HG03457 (cell line): ENCODE data around the gene MAGI3.
"Not testable (repeated sequence)": the region's sequence is repeated elsewhere in the genome, so short reads cannot be mapped to it uniquely, and the experiment has no call there.

Source experiments
- ATAC-seq: cut with Tn5 transposase; IDR thresholded peaks from one replicate; pipeline ENCODE4 v1.9.1; 2021; ENCODE audit warnings: moderate number of reproducible peaks; ENCODE audit not compliant: unreplicated experiment

Gene MAGI3

DNA sequence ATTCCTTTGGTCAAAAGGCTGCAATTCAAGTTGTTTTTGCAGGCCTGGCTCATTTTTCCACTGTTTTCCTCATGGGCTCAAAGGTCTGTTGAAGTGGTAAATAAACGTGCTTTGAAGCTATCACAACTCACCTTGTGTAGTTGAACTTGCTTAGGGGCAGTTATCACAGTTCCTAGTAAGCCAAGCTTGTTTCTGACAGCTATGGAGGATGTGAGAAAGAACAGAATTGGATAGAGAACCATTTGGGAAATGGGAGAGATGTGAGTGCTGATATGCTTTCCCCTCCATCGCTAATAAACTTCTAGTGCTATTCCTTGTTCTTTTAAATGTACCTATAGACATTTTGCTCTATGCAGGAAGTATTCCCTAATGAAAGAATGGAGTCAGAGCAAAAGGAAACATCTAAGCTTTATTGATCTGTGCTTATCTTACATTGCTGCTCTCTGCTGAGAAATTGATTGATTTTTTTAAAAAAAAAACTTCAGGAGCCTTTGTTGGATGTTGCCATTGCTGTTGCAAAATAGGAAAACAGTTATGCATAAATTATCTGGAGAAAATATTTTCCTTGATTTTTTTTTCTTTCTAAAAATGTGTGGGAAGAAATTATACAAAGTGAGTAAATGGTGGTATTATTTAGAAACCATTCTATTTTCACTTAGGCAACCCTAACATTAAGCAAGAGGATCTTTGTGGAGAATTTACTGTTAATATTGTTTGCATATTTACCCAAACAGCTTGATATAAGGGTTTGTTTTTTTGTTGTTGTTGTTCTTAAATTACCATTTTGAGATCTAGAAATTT is 118.2 kb downstream of the MAGI3 start:
- no peak for ATAC-seq

DNA sequence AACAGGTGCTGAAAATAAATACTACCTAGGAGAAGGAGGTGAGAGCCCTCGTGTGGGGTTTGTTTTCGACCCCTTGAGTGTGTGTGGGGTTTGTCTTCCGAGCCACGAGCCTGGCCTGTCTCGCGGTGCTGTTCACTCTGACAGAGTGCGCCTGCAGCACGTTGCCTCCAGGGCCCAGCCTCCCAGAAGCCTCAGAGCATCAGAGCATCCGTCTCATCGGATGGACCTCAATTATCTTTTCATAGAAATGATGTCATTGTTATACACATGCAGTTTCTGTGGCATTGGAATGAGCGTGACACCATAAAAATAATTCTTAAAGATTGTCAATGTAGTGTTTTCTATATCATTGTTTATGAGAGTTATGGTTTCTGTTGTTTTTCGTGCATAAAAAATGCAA is 119.5 kb downstream of the MAGI3 start:
- ATAC-seq: not testable (repeated sequence)

DNA sequence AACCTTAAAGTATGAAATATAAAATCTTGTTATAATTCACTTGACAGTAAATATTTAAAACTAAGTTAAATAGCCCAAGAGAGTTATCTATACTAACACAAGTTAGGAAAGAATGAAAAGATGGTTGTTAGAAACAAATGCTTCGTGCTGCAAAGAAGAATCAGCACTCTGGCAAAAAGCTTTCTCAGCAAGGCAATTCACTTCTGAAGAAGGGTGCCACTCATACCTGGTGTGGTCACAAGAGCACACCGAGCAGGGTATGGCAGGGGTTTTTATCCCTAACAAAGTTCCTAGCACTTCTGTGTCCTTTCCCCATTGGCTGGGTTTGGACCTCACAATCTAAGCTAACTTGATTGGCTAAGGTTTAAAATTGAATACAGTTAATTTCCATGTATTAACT is 121.0 kb downstream of the MAGI3 start:
- ATAC-seq: no peak

DNA sequence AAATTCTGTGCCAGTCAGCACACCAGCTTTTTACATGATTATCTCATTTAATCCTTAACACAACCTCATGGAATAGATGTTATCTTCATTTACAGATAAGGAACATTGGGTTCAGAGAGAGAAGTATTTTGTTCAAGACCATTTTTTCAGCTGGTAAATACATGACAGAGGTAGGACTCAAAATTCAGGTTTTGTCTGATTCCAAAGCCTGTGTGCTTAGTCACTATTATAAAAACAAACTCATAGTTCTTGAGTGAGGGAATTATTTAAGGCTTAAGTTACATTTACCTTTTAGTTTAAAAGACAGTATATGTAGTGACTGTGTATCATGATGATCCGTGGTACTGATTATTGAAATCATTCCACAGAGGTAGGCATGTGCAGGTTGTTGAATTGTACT is 125.2 kb downstream of the MAGI3 start:
- no peak for ATAC-seq

DNA sequence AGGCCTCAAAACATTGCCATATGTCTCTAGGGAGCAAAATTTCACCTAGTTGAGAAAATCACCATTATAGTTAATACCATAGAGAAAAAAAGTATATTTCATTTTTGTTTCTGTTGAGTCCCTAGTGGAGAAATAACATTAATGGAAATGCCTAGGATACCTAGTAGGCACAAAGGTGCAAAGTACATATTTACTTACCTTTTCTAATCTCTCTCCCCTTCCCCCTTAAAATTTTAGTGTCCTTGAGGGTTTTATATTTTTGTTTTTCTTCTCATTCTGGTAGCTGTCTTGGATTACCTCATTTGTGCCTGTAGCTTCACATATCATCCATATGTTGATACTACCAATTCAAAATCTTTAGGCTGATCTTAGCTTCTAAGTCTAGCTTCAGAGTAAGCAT is 127.0 kb downstream of the MAGI3 start:
- no peak for ATAC-seq

DNA sequence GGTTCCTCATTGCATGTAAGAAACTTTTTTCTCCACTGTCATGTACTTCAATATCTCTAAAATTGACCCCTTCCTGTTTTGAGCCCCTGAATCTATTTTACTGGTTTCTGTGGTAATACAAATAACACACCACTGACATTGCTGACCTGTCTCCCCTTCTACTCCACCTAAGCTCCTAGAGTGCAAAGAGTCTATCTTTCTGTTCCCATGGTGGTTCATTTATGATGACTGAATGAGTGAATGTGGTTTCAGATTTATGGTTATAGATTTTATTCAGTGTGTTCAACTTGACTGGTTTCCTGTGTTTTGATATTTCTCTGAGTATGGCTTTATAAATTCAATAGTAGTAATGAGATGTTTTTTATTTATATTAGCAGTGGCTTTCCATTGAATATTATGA is 127.7 kb downstream of the MAGI3 start:
- no peak for ATAC-seq

DNA sequence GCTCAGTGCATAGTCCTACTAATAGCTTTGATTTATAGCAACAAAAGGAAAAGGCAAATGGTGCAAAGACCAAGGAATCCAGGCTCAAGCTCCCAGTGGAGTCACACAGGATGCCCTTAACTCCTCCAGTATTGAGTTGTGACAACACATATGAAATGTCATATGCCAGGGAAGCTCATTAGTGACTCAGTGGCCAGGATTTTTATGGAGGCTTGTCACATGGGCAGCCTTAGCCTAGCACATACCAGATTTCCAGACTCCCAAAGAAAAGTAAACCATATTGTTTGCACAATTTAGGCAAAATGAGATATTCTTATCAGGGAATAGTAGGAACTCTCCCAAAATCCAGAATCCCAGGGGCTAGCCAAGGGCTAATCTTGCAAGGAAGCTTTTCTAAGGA is 129.2 kb downstream of the MAGI3 start:
- ATAC-seq: no peak

DNA sequence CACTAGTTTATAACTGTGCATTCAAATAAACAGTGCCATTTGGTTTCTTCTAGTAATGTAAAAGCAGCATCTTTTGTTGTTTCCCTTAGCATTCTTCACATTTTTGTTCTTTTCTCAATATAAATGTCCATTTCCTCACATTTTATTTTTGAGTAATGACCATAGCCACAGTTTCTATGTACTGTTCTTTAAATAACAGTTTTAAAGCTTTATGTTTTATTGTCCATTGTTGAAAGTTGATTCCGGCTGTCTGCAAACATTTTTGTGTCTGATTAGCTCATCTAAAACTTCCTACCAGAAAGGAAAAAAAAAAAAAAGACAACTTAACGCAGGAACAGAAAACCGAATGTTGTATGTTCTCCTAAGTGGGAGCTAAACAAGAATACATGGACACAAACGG is 139.7 kb downstream of the MAGI3 start:
- no peak for ATAC-seq

DNA sequence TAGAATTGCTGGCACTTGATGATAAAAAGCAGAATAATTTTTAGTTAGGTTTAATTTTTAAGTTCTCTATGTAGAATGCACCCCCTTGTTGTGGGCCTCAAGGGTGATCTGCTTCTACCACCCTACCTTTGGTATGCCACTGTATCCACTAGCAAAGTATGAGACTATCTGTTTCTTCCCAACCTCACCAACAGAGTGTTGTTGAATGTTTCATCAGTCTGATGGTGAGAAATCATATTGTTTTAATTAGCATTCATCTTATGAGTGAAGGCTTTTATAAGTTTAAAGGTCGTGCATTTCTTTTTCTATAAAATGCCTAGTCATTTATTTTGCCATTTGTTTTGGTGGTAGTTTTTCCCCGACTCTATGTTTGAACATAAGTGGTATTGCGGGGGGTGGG is 141.0 kb downstream of the MAGI3 start:
- ATAC-seq: no peak

DNA sequence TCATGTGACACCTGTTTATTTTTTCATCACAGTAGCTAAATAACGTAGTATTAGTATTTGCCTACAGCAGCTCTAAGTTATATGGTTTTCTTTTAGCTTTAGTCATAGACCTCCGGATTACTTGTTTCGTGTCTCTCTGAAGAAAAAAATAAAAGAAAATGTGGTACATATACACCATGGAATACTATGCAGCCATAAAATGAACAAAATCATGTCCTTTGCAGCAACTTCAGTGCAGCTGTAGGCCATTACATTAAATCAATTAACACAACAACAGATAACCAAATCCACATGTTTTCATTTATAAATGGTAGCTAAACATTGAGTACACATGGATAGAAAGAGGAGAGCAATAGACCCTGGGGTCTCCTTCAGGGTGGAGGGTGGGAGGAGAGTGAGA is 142.7 kb downstream of the MAGI3 start:
- no peak for ATAC-seq

DNA sequence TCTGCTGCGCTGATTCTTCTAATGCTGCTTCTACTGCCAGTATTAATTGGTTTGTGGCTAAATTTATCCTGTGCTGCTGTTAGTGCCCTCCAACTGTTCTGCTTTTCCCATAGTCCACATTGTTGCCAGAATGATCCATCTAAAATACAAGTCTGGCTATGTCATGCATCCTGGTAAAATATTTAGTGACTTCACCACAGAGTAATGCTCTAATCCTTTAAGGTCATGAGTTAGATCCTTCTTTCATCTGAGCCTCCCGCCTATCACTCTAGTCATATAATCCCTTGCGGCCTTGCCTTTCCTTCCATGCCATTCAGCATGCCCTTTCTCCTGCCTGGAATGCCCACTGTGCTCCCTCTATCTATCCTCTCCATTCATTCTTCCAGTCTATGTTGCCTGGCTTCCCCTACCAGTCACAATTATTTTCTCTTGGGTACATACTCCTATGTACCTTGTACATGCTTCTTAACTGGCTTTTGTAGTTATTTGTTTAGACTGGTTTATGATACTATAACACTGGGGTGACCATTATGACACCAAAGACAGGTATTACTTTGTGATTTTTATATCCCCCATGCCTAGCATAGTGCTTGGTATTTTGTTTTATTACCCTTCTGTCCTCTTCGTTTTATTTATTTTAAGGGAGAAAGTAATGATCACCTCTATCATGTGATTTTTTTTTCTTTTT is 144.0 kb downstream of the MAGI3 start:
- ATAC-seq: no peak

DNA sequence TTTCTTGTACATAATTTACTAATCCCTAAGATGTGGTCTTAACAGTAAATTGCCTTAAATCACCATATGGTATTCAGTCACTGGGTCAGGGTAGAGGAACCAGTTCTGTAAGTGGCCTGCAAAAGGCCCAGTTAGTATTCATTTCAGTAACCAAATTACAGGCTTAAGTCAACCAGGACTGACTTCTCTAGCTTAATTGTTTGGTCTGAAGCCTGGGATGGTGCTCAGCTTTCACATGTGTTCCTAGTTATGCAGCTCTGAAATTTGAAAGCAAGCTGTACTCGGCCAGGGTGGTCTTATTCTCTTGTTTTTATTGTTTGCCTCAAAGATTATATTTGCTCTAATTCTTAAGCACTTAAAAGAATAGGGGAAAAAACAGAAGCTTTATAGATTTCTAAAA is 144.6 kb downstream of the MAGI3 start:
- ATAC-seq: no peak

DNA sequence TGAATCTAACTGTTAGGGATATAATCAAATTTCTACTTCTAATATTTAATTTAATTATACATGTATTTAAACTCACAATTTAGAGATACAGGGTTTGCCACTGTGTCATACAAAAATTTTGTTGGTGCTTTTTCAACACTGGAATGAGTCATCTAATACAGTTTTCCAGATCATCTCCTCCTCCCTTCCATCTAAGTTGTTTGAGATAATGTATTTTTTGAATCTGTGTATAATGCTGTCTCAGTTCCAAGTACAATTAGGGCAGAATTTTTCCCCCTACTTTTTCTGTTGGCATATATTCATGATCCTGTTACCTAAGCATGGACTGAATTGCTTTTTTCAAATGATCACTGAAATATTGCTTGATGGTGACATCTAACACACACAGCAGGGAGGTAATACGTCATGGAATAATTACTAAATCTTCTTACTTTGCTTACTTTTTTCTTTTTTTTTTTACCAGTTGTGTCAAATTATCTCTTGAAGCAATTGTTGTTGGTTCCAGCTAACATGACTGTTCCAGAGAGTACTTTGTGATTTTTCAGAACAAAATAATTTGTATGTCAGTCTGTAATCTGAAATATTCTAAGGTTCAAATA is 146.0 kb downstream of the MAGI3 start:
- no peak for ATAC-seq

DNA sequence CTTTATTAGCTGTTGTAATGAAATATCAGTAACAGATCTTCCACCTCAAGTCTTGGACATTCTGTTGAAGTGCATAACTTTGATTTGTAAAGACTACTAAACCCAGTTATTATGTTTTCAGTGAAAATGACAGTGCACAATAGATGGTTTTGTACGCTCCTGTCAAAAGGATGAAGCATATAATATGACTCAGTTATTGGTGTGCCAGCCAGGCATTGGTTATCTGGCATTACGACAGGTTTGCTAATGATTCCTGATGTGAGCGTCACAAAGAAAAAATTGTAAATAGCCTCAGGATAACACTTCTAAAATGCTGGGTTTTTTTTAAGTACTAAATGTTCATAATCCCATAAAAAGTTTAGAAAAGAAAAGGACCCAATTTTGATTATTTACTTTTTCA is 147.9 kb downstream of the MAGI3 start:
- ATAC-seq: no peak

DNA sequence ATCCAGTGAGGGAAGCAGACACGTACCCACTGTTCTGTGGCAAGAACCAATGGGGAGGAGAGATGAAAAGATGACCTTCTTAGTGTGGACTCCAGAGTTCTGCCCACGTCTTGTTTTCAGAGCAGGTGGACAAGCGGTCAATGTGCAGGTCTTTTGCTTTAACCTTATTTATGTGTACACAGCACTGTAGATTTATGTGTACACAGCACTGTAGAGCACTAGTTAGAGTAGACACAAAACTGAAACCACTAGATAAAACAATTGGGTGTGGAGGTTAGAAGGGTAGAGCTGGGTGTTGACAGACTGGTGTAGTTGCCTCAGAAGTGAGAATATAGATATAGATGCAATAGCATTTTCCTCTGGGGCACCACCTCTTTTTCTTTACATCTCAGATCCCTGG is 150.0 kb downstream of the MAGI3 start:
- no peak for ATAC-seq

DNA sequence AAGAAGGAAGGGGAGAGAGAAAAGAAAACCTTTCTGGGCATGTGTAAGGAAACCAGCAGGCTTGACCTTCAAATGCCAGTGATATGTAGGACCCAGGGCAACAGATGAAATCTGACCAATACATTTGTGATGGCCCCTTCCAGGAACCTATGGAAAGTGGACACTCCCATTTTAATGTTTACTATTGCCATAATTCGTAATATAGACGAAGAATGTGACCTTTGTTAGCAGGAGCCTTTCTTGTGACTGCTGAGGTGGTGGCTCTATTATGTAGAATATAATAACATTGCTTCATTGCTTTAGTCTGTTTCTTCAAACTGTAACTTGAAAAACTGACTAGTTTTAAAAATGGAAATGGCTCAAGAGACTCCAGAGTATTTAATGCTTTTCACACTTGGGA is 150.8 kb downstream of the MAGI3 start:
- no peak for ATAC-seq

DNA sequence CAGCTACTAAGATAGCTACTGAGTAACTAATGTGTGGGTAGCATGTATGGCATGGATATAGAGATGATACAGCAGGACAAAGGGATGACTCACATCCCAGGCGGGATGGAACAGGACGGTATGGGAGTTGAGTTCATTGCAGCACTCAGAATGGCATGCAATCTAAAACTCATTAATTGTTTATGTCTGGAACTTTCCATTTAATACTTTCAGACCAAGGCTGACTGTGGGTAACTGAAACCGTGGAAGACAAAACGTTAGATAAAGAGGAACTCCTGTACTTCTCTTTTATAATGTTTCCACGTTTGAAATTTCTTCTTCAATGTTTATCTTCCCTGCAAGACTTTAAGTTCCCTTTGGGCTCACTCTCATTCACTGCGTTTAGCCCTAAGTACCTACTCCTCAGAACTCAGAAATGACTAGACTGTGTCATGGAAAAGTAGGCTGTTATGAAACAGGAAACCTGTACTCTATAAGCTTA is 151.9 kb downstream of the MAGI3 start:
- ATAC-seq: no peak

DNA sequence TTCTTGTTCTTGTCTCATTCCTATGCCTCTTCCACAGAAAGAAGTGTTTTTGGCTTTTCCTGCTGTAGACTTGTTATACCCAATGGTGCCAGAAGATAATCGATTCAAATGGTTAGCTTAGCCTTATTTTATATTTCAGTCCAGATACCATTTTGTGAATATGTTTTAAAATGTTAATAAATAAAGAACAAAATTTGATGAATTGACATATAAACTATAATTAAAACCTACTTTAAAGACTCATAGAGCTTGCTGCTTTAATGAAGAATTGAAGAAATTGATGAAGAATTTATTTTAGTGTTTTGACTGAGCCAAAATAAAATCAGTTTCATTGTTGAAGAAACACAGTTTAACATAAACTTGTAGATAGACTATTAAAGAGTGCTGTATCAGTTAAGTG is 152.8 kb downstream of the MAGI3 start:
- no peak for ATAC-seq

DNA sequence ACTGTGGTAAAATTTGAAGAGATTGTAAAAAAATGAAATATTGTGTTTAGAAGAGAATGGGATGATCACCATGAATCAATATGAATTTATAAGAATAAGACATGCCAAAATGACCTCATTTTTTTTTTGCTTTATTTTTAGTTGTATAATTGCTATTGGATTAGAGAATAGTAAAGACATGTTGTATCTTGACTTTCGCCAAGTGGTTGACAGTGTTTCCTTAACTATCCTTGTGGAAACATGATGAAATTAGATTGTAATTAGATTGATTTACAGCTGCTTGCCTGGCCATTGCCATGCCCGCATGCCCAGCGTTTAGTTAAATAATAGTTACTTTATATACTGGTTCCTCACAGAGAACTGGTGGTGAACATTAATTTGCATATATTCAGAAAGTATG is 154.9 kb downstream of the MAGI3 start:
- no peak for ATAC-seq

DNA sequence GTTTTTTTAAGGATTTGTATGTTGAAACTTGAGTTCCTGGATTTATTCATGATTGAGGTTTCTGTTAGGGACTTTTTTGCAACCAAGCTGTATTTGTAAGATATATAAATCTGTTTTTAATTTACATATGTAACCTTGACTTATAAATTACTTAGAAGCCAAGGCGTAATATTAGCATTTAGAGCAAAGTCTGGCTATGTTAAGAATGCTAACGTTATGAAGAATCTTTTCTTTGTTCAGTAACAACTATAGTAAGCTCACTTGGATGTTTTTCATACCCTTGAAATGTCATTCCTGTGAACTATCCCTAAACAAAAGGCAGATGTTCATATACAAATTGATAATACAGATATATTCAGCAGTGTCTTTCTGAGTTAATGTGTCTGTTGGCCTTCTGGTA is 155.3 kb downstream of the MAGI3 start:
- no peak for ATAC-seq

DNA sequence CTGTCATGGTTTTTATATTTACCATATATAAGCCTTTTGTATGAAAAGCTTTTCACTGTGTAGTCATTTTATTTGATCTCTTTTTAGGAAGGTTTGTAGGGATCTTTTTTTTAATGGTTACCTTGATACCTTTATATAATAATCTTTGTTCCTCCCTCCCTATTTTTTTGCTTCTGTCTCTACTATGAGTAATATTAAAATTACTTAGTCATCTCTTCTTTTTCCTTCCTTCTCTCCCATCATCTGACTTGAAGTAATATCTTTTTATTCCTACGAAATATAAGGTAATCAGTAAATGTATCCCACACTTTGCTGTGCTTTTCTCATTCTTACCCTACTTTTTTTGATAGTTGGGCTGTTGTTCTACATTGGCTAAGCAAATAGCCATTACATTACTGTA is 161.4 kb downstream of the MAGI3 start:
- ATAC-seq: no peak

DNA sequence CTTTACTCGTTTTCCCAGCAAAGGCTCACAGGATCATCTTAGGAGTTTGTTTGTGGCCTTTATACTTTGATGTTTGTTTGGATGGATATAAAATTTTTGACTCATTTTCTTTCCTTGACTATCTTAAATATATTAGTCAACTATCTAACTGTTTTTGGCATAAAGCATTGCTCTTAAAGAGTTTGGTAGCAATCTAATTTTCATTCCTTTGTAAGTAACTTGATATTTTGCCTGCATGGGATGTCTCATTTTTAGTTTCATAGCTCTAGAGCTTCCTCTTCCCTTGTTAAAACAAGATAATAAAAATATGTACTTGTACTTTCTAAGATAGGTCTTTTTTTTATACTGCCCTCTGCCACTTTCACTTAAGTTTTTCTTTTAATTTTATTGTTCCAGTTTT is 161.9 kb downstream of the MAGI3 start:
- ATAC-seq: no peak
